GM19468 (cell line): ENCODE data around the gene TRAF2.
"Not testable (repeated sequence)": the region's sequence is repeated elsewhere in the genome, so short reads cannot be mapped to it uniquely, and the experiment has no call there.

ENCODE experiments used
- ATAC-seq: cut with Tn5 transposase; IDR thresholded peaks from one replicate; pipeline ENCODE4 v1.9.1; 2021; ENCODE audit warnings: mild to moderate bottlenecking, moderate library complexity, moderate number of reproducible peaks; ENCODE audit not compliant: unreplicated experiment; ENCODE audit errors: extremely low read depth

The TRAF2 gene, protein sequence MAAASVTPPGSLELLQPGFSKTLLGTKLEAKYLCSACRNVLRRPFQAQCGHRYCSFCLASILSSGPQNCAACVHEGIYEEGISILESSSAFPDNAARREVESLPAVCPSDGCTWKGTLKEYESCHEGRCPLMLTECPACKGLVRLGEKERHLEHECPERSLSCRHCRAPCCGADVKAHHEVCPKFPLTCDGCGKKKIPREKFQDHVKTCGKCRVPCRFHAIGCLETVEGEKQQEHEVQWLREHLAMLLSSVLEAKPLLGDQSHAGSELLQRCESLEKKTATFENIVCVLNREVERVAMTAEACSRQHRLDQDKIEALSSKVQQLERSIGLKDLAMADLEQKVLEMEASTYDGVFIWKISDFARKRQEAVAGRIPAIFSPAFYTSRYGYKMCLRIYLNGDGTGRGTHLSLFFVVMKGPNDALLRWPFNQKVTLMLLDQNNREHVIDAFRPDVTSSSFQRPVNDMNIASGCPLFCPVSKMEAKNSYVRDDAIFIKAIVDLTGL

GRCh38 chr9:136885950-136886578 is at the start of gene TRAF2:
TSS of gene TRAF2 (plus strand) at chr9:136886516. CDS start at chr9:136898741, 12,225 bp downstream.
- ATAC-seq = peak; percentile 73

- ATAC-seq = no peak
Measured at GRCh38 chr9:136837146-136837855, 49.0 kb upstream of the TRAF2 start.

- not testable (repeated sequence) for ATAC-seq
Measured at GRCh38 chr9:136837856-136838277, 48.4 kb upstream of the TRAF2 start.

- ATAC-seq = no peak
Measured at GRCh38 chr9:136838314-136839228, 47.7 kb upstream of the TRAF2 start.

DNA sequence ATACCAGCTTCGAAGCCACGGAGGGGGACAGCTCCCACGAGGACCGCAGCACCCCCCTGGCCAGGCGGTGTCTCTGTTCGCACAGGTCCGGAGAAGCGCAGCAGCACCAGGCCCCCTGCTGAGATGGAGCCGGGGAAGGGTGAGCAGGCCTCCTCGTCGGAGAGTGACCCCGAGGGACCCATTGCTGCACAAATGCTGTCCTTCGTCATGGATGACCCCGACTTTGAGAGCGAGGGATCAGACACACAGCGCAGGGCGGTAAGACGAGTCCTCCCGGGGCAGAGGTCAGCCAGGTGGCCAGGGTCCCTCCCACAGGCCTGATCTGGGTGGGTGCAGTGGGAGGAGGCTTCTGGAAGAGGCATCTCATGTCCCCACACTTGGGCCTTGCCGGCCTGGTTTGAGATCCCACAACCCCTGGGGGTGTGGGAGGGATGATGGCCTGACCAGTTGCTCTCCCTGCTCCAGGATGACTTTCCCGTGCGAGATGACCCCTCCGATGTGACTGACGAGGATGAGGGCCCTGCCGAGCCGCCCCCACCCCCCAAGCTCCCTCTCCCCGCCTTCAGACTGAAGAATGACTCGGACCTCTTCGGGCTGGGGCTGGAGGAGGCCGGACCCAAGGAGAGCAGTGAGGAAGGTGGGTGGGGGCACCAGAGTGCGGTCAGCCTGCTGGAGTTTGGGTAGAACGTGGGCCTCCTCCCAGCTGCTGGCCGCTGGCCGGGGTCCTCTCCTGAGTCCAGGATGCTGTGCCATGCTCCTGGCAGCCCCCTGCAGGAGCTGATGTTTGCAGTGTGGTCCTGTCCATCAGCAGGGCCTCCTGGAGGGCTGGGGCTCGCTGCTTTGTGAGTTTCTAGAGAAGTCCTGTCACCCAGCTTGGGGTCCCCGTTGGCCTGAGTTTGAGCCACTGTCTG is 46.8 kb upstream of the TRAF2 start:
- no peak for ATAC-seq

GRCh38 chr9:136840140-136840876 is 46.0 kb upstream of the TRAF2 start:
- no peak for ATAC-seq

- no peak for ATAC-seq
Measured at GRCh38 chr9:136840877-136841645, 45.3 kb upstream of the TRAF2 start.

DNA sequence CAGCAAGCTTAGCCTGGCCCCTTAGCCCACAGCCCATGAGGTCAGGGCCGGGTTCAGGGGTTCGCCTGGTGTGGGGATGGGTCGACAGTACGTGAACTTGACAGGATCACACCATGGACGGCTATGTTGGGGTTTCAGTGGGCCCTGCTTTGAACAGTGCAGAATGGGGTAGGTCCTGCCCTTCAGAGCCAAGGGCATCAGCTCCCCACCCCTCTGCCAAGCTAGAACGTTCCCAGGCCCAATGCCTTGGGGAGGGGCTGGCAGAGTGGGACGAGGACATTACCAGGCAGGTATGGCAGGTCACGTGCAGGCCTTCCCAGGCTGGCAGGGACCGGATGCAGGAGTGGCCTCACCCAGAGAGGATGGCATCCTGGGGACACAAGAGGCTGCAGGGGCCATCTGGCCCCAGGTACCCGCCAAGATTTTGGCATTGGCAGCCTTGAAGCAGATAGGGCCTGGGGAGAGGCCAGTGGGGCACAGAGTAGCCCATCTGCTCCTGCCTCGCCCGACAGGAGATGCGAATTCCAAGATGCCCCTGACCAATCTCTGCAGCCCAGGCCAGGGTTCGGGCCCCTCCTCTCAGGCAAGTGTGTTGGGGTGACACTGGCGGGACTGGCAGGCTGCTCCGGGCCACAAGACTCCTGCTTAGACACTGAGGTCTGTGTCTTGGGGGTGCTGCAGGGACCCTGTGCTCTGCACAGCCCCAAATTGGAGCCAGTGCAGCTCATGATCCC is 44.5 kb upstream of the TRAF2 start:
- ATAC-seq = not testable (repeated sequence)

DNA sequence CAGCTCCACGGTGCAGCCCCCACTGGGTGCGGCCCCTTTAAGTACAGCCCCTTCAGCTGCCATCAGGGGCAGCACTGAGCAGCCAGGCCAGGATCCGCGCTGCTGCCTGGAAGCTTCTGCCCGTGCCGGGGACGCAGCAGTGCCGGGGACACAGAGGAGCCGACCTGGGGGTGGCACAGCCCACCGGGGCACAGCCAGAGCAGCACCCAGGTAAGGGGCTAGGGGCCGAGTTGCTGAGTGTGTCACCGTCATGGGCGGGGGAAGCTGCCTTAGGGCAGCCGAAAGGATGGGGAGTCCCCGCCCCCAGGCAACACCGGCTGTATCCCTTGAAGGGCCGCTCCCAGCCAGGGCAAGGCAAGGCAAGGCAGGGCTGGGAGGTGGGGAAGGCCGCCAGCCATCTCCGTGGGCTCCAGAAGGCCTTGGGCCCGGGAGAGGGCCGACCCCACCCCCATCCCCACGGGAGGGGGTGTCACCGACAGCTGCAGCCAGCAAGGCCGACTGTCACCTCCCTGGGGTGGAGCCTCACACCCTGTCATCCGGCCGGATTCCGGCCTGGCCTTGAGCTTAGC is 43.9 kb upstream of the TRAF2 start, which contains the start of gene AJM1:
AJM1 (plus strand) TSS at position 99 of the 569 bp plus-strand sequence. CDS start 1,937 bp downstream, outside the sequence.
- ATAC-seq = peak; percentile 61

GRCh38 chr9:136843159-136843800 is 43.0 kb upstream of the TRAF2 start:
- not testable (repeated sequence) for ATAC-seq

GRCh38 chr9:136843801-136844740 is 42.2 kb upstream of the TRAF2 start:
- ATAC-seq = not testable (repeated sequence)

- ATAC-seq = no peak
Measured at GRCh38 chr9:136844761-136845464, 41.4 kb upstream of the TRAF2 start.

DNA sequence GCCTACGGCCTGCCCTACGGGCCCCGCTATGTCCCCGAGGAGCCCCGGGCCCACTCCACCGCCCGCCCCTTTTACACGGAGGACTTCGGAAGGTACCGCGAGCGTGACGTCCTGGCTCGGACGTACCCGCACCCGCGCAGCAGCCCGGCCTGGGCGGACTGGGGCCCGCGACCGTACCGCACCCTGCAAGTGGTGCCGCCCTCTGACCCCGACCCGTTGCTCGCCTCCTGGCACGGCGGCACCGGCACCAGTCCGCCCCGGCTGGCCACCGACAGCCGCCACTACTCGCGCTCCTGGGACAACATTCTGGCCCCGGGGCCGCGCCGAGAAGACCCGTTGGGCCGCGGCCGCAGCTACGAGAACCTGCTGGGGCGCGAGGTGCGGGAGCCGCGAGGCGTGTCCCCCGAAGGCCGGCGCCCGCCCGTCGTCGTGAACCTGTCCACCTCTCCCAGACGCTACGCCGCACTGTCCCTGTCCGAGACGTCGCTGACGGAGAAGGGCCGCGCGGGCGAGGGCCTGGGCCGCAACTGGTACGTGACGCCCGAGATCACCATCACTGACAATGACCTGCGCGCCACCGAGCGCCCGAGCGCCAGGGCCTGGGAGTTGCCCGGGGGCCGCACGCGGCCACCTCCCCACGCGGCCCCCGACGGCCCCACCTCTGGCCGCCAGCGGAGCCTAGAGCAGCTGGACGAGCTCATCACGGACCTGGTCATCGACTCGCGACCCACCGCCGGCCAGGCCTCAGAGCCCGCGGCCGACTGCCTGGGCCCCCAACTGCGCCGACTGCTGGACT is 40.7 kb upstream of the TRAF2 start:
- ATAC-seq = no peak
